Activated naive CD8-positive, alpha-beta T cell treated with anti-CD3 and anti-CD28 coated beads, Interleukin-2, amount 10 ng/mL, durations not matched to agents 7 days and 5 days (primary cell): ENCODE results near the gene NBEAL2. TPM values are rescaled to one million over a fixed set of nuclear protein-coding genes. Genes with fewer than 3 reads are reported as not detected.
A peak's percentile ranks its signal among the peaks of the same experiment; 100 is the strongest.
"Not testable (repeated sequence)": the region's sequence is repeated elsewhere in the genome, so short reads cannot be mapped to it uniquely, and the experiment has no call there.

ENCODE experiments used
- ATAC-seq: fragments of 150-1000 bp; cut with Tn5 transposase; one replicate; pipeline ENCODE4 v1.10.0; 2021; ENCODE audit warnings: low read depth, moderate library complexity
- POLR2A ChIA-PET: fragments of 350-600 bp; sonication (Branson Sonifier 250); formaldehyde crosslinking; loops from one replicate; lab custom pipeline; 2021; ENCODE audit warnings: antibody characterized with exemption; lab: Charles Lee
- DNase-seq: peaks from one replicate; pipeline ENCODE4 v3.0.0; 2021
- H3K27ac Mint-ChIP-seq: one replicate; pipeline ENCODE4 v1.8.0; 2022; ENCODE audit warnings: mild to moderate bottlenecking, mixed read lengths
- H3K27me3 Mint-ChIP-seq: one replicate; pipeline ENCODE4 v1.8.0; 2022; ENCODE audit warnings: mild to moderate bottlenecking, moderate library complexity, mixed read lengths
- H3K36me3 Mint-ChIP-seq: one replicate; pipeline ENCODE4 v1.8.0; 2021; ENCODE audit warnings: mild to moderate bottlenecking, mixed read lengths
- H3K4me1 Mint-ChIP-seq: one replicate; pipeline ENCODE4 v1.8.0; 2021; ENCODE audit warnings: mixed read lengths
- H3K4me3 Mint-ChIP-seq: one replicate; pipeline ENCODE4 v1.8.0; 2022; ENCODE audit warnings: mild to moderate bottlenecking, moderate library complexity, mixed read lengths
- H3K9me3 Mint-ChIP-seq: one replicate; pipeline ENCODE4 v1.8.0; 2021; ENCODE audit warnings: mixed read lengths
- total RNA-seq, 2 experiments: library from RNA; stranded (reverse); gene quantifications; one replicate each; pipeline ENCODE4 v1.2.3, GENCODE V29; 2021

NBEAL2 gene
- total RNA-seq, 2 experiments from 2014 or later: 165 to 178 TPM

- H3K4me1 Mint-ChIP-seq: peaks cover 61% of the 10 kb centered on the region
- DNase-seq (no peak), ATAC-seq (no peak)
- H3K27ac Mint-ChIP-seq: peak overlapping the region; percentile 83
- POLR2A ChIA-PET: interaction anchor here (0.8 to 2.1 kb wide), 3 partner anchors 12 to 19 kb away, joined by 3 to 7 read pairs (median 3); partner anchors contain the start of gene NBEAL2
- peaks cover 3% of the 10 kb centered on the region for H3K9me3 Mint-ChIP-seq
- H3K27me3 Mint-ChIP-seq: no peaks in the 10 kb centered on the region
- H3K36me3 Mint-ChIP-seq: peaks cover 17% of the 10 kb centered on the region
- peak overlapping the region; percentile 32 for H3K4me3 Mint-ChIP-seq
These were observed 19.3 kb upstream of the NBEAL2 start for GRCh38 chr3:46960081-46960701.

DNA sequence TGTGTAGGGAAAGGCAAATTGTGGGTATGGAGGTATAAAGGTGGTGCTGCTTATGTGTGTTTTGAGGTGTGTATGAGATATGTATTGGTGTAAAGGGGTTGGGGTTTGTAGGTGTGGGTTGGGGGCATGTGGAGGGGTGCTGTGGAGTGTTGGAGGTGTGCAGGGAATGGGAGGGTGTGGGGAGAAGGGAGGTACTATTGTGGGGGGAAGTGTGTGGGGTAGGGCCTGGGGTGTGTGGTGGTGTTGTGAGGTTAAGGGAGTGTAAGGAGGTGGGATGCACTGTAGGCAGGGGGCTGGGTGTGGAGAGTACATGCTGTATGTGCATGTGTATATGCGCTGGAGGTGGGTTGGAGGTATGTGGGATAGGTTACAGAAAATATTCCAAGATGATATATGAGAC lies 18.6 kb upstream of the NBEAL2 start:
- Mint-ChIP-seq H3K9me3 (peaks cover 3% of the 10 kb centered on the region), H3K4me1 (peaks cover 58% of the 10 kb centered on the region), H3K27me3 (no peaks in the 10 kb centered on the region), H3K4me3 (no peak overlapping the region), H3K27ac (peak overlapping the region; percentile 83), H3K36me3 (peaks cover 24% of the 10 kb centered on the region)
- ATAC-seq (no peak), DNase-seq (no peak)
- POLR2A ChIA-PET: interaction anchor here (1.2 kb wide), 1 partner anchor 19 kb away, joined by 3 read pairs; the partner anchor contains the start of gene NBEAL2

GRCh38 chr3:46962427-46962826 lies 17.0 kb upstream of the NBEAL2 start:
- ATAC-seq (no peak), DNase-seq (no peak)
- Mint-ChIP-seq H3K27ac (peak overlapping the region; percentile 67), H3K4me1 (peaks cover 57% of the 10 kb centered on the region), H3K9me3 (peaks cover 3% of the 10 kb centered on the region), H3K4me3 (no peak overlapping the region), H3K36me3 (peaks cover 28% of the 10 kb centered on the region), H3K27me3 (no peaks in the 10 kb centered on the region)
- POLR2A ChIA-PET: interaction anchor here (0.6 kb wide), 1 partner anchor 88 kb away, joined by 4 read pairs; no protein-coding TSS in a partner anchor

GRCh38 chr3:46962990-46963389 lies 16.5 kb upstream of the NBEAL2 start:
- no peak overlapping the region for H3K27ac Mint-ChIP-seq
- H3K9me3 Mint-ChIP-seq: peaks cover 3% of the 10 kb centered on the region
- H3K27me3 Mint-ChIP-seq: no peaks in the 10 kb centered on the region
- H3K36me3 Mint-ChIP-seq: peaks cover 28% of the 10 kb centered on the region
- peaks cover 59% of the 10 kb centered on the region for H3K4me1 Mint-ChIP-seq
- no peak for DNase-seq
- ATAC-seq: no peak
- POLR2A ChIA-PET: no interaction called here
- no peak overlapping the region for H3K4me3 Mint-ChIP-seq

DNA sequence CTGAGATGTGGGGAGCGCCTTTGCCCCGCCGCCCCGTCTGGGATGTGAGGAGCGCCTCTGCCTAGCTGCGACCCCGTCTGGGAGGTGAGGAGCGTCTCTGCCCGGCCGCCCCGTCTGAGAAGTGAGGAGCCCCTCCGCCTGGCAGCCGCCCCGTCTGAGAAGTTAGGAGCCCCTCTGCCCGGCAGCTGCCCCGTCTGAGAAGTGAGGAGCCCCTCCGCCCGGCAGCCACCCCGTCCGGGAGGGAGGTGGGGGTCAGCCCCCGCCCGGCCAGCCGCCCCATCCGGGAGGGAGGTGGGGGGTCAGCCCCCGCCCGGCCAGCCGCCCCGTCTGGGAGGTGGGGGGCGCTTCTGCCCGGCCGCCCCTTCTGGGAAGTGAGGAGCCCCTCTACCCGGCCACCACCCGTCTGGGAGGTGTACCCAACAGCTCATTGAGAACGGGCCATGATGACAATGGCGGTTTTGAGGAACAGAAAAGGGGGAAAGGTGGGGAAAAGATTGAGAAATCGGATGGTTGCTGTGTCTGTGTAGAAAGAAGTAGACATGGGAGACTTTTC lies 15.4 kb upstream of the NBEAL2 start:
- H3K36me3 Mint-ChIP-seq: peaks cover 31% of the 10 kb centered on the region
- DNase-seq, H3K4me3 Mint-ChIP-seq, ATAC-seq, H3K27me3 Mint-ChIP-seq, H3K9me3 Mint-ChIP-seq, POLR2A ChIA-PET, H3K27ac Mint-ChIP-seq: not testable (repeated sequence)
- H3K4me1 Mint-ChIP-seq: peaks cover 59% of the 10 kb centered on the region

GRCh38 chr3:46965151-46965550 lies 14.3 kb upstream of the NBEAL2 start:
- Mint-ChIP-seq H3K4me3 (no peak overlapping the region), H3K27ac (peak overlapping the region; percentile 11)
- POLR2A ChIA-PET: interaction anchor here (0.9 to 1.2 kb wide), 3 partner anchors 18 to 46 kb away, joined by 3 read pairs; no protein-coding TSS in a partner anchor

DNA sequence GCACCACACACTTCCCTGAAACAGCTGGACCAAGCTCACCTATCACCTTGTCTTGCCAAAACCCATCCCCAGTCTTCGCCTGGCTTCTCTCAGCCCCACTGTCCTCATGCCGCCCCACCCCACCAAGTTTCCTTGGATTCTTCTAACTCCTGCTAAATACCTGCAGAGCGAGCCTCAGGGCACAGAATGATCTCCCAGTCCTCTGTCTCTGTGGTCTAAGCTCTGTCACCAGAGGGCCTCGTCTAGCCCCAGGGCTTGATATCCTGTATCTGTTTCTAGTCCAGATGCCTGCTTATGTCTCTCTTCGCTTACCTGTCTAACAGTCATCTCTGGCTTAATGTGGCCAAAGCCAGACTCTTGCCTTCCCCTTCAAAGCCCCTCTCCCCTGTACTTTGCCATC lies 12.7 kb upstream of the NBEAL2 start:
- H3K4me3 Mint-ChIP-seq: no peak overlapping the region

More at GRCh38 chr3:46965151-46965550, 14.3 kb upstream of the NBEAL2 start:
- Mint-ChIP-seq H3K36me3 (peaks cover 34% of the 10 kb centered on the region), H3K9me3 (peaks cover 3% of the 10 kb centered on the region), H3K4me1 (peaks cover 55% of the 10 kb centered on the region), H3K27me3 (no peaks in the 10 kb centered on the region)
- ATAC-seq: no peak
- DNase-seq: no peak

GRCh38 chr3:46968783-46969428 lies 10.6 kb upstream of the NBEAL2 start:
- no peak overlapping the region for H3K27ac Mint-ChIP-seq
- peaks cover 28% of the 10 kb centered on the region for H3K36me3 Mint-ChIP-seq
- H3K27me3 Mint-ChIP-seq: no peaks in the 10 kb centered on the region
- no peak for ATAC-seq
- no peak for DNase-seq
- POLR2A ChIA-PET: interaction anchor here (0.7 kb wide), 1 partner anchor 561 kb away, joined by 3 read pairs; no protein-coding TSS in a partner anchor
- H3K4me1 Mint-ChIP-seq: peaks cover 62% of the 10 kb centered on the region
- no peaks in the 10 kb centered on the region for H3K9me3 Mint-ChIP-seq
- no peak overlapping the region for H3K4me3 Mint-ChIP-seq

More for the DNA sequence above, 12.7 kb upstream of the NBEAL2 start:
- no peak for DNase-seq
- peak; percentile 50 for ATAC-seq
- H3K27ac Mint-ChIP-seq: peak overlapping the region; percentile 39
- POLR2A ChIA-PET: interaction anchor here (1.2 kb wide), 2 partner anchors 13 to 21 kb away, joined by 3 to 6 read pairs; partner anchors contain the start of gene NBEAL2
- no peaks in the 10 kb centered on the region for H3K27me3 Mint-ChIP-seq
- peaks cover 34% of the 10 kb centered on the region for H3K36me3 Mint-ChIP-seq
- H3K9me3 Mint-ChIP-seq: peaks cover 3% of the 10 kb centered on the region
- peaks cover 58% of the 10 kb centered on the region for H3K4me1 Mint-ChIP-seq

DNA sequence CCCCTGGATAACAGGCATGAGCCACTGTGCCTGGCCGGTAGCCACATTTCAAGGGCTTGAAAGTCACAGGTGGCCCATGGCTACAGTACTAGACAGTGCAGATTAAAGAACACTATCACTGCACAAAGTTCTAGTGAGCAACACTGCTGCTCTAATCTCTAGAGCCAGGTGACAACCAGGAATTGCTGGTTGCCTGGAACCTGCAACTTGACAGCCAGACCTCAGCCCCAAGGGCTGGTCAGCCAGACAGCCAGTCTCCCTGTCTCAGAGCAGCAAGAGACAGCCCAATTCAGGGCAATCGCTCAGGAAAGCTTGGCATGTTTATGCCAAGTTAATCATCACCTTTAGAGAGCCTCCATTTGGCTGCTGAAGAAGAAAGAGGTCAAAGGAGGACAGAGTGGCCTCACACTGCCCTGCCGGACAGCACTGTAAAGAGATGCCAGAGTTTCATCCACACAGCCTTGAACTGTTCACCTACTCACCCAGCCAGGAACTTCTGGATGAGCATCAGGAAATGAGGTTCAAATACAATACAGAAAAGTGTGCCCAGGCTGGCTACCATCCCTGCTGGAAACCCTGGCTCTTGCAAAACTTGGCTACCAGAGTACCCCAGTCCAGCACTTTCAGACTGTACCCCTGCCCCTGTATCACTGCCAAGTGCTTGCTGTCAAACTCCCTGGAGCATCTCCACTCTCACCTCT lies 8.9 kb upstream of the NBEAL2 start:
- Mint-ChIP-seq H3K9me3 (no peaks in the 10 kb centered on the region), H3K36me3 (peaks cover 38% of the 10 kb centered on the region), H3K4me3 (peak overlapping the region; percentile 29), H3K27ac (peak overlapping the region; percentile 85), H3K4me1 (peaks cover 73% of the 10 kb centered on the region), H3K27me3 (no peaks in the 10 kb centered on the region)
- no peak for DNase-seq
- POLR2A ChIA-PET: interaction anchor here (1.0 to 3.0 kb wide), 4 partner anchors 9 to 23 kb away, joined by 3 to 12 read pairs (median 4); partner anchors contain the start of gene NBEAL2
- ATAC-seq: no peak

GRCh38 chr3:46971151-46971550 lies 8.3 kb upstream of the NBEAL2 start:
- H3K9me3 Mint-ChIP-seq: no peaks in the 10 kb centered on the region
- peaks cover 35% of the 10 kb centered on the region for H3K36me3 Mint-ChIP-seq
- POLR2A ChIA-PET: interaction anchor here (1.2 to 3.0 kb wide), 3 partner anchors 9 to 20 kb away, joined by 3 to 12 read pairs (median 3); partner anchors contain the start of gene NBEAL2
- DNase-seq (no peak), ATAC-seq (no peak)
- H3K27me3 Mint-ChIP-seq: no peaks in the 10 kb centered on the region
- H3K27ac Mint-ChIP-seq: peak overlapping the region; percentile 85
- peaks cover 70% of the 10 kb centered on the region for H3K4me1 Mint-ChIP-seq
- peak overlapping the region; percentile 75 for H3K4me3 Mint-ChIP-seq

GRCh38 chr3:46971742-46972141 lies 7.7 kb upstream of the NBEAL2 start:
- POLR2A ChIA-PET: interaction anchor here (3.0 kb wide), 1 partner anchor 8 kb away, joined by 12 read pairs; the partner anchor contains the start of gene NBEAL2
- H3K27me3 Mint-ChIP-seq: no peaks in the 10 kb centered on the region
- peaks cover 68% of the 10 kb centered on the region for H3K4me1 Mint-ChIP-seq
- peaks cover 36% of the 10 kb centered on the region for H3K36me3 Mint-ChIP-seq
- H3K4me3 Mint-ChIP-seq: peak overlapping the region; percentile 75
- peak overlapping the region; percentile 85 for H3K27ac Mint-ChIP-seq
- no peaks in the 10 kb centered on the region for H3K9me3 Mint-ChIP-seq
- no peak for ATAC-seq
- no peak for DNase-seq

GRCh38 chr3:46972396-46972795 lies 7.1 kb upstream of the NBEAL2 start:
- ATAC-seq (no peak), DNase-seq (no peak)
- POLR2A ChIA-PET: interaction anchor here (3.0 kb wide), 1 partner anchor 7 kb away, joined by 12 read pairs; the partner anchor contains the start of gene NBEAL2
- Mint-ChIP-seq H3K4me3 (peak overlapping the region; percentile 75), H3K27me3 (no peaks in the 10 kb centered on the region), H3K9me3 (no peaks in the 10 kb centered on the region), H3K36me3 (peaks cover 33% of the 10 kb centered on the region), H3K4me1 (peaks cover 63% of the 10 kb centered on the region), H3K27ac (peak overlapping the region; percentile 85)
